AG09319 (cell line): Measurements from ENCODE around the gene KRTAP10-7.
"Not testable (repeated sequence)": the region's sequence is repeated elsewhere in the genome, so short reads cannot be mapped to it uniquely, and the experiment has no call there.

ENCODE experiments used
- DNase-seq: peaks from one replicate; pipeline ENCODE4 v3.0.0-alpha.2; 2010; ENCODE audit warnings: low read depth; ENCODE audit errors: extremely low read depth
- CTCF ChIP-seq: IDR thresholded peaks from 2 replicates; pipeline ENCODE4 v1.5.1; 2011; ENCODE audit warnings: low read depth, mild to moderate bottlenecking, inconsistent platforms, low read length, moderate library complexity

Gene KRTAP10-7

GRCh38 chr21:44590311-44590721 lies 10.1 kb upstream of the KRTAP10-7 start:
- no peak for TF ChIP-seq CTCF
- no peak for DNase-seq

DNA sequence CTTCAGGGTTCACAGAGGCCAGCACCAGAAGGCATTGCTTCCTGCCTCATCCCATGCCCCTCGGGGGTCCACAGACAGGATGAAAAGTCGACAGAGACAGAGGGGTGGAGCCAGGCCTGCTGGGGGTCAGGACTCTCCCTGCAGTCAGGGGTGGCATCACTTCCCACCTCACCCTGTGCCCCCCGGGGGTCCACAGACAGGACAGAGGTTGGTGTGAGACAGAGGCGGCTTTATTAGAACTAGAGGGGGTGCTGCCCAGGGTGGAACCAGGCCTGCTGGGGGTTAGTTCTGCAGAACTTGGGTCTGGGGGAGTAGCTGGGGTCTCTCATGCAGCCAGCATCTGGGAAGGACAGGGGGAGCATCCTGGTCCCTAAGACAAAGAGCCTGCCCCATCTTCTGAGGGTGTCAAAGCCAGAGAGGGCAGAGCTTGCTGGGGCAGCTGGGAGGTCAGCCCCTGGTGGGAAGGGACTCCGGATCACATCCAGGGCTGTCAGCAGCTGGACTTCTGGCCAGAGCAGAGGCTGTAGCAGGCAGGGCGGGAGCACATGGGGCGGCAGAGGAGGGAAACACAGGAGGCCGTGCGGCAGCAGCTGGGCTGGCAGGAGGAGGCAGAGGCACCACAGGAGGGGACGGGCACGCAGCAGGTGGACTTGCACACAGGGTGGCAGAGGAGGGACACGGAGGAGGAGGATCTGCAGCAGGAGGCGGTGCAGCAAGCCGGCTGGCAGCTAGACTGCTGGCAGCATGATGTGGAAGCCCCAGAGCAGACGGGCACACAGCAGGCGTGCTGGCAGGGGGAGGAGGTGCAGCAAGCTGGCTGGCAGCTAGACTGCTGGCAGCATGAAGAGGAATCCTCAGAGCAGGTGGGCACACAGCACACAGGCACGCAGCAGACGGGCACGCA lies 9.2 kb upstream of the KRTAP10-7 start:
- not testable (repeated sequence) for DNase-seq

GRCh38 chr21:44591801-44592130 lies 8.6 kb upstream of the KRTAP10-7 start:
- not testable (repeated sequence) for DNase-seq

DNA sequence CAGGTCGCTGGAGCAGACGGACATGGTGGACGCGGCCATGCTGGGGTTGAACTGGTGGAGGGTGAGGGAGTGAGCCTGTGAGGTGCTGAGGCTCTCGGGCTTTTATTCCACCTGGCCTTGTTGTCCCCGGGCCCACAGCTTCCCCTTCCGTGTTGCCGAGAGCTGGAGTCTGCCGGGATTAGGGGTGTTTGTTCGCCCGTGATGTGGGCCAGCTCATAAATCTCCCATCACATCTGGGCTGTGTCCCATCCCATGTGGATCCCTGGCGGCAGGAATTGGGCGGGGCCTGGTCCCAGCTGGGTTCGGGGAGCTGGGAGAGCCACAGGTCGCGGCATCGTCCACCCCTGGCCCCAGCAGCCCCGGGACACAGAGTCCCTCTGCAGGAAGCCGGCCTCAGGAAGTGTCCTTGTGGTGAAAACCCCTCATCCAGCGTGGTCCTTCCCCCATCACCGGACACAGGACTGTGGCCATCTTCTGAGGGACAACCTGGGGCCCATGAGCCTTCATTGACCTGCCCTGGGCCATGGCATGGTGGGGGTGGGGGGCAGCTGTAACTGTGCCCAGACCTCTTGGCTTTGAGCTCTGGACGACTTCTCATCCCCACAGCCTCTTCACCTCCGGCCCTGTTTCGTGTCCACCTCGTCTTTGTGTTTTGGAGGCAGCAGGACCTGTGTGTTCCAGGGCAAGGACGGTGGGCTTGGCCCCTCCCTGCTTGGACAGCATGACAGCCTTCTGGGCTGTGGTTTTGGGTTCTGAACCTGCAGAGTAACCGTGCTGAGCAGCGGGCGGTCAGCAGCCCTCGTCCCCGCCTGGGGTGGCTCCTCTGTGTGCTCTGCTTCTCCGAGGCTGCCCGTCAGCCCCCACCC lies 7.7 kb upstream of the KRTAP10-7 start, which contains the start of gene KRTAP10-6:
Gene KRTAP10-6, minus strand, starts transcription at position 60 of the 866 bp plus-strand sequence. Its CDS starts 21 bp downstream, at position 39.
- no peak for DNase-seq
- TF ChIP-seq CTCF: no peak

DNA sequence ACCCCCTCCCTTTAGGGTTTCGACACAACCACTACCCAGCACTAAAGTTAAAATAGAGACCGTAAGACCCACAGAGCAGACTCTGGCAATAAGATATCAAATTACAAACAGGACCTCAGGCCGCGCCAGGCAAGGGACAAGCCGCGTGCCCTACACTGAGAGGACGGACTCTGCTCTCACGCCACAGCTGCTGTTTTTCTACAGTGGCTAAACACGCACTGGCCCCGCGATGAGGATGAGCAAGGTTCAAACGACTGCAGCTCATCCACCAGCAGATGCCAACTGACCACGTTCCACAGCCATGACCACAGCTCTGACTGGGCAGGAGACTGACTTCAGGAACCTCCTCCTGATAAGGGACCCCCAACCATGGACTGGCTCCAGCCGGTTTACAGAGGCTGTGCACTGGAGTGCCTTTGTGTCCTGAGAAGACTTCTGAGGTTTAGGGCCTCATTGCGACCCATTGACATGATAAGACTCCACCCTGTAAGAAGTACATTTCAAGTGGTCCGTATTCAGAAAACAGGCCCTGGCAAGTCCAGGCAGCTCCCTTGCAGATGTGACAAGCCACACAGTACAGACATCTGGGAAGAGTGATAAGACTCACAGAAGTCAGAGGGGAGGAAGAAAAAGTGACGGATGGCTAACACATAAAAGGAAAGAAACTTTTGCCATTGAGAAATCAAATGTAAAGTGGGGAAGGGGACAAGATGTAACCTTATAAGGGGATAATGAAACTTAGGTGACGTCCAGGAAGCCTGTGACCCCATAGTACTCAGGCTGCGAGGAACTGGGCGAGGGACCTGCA lies 6.6 kb upstream of the KRTAP10-7 start:
- no peak for DNase-seq

DNA sequence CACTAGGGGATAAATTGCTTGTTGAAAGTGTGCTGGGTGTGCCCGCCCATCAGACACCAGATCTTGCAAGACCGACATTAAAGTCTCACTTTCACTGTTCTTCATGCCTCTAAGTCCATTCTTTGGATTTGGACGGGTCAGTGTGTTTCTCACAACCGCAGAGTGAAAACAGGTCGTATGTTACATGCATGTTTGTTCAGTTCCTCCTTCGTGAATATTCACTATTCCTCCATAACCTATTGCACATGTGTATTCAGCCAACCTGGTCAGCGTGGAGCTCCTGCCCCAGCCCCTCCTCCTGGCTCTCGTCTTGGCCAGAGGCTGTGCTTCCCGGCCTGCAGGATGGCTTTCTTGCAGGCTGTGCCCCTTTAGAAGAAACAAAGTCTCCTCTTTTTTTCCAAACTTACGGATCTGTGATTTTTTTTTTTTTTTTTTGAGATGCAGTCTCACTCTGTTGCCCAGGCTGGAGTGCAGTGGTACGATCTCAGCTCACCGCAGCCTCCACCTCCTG lies 5.9 kb upstream of the KRTAP10-7 start:
- no peak for TF ChIP-seq CTCF
- no peak for DNase-seq

More for the DNA sequence above, 6.6 kb upstream of the KRTAP10-7 start:
- TF ChIP-seq CTCF: no peak

DNA sequence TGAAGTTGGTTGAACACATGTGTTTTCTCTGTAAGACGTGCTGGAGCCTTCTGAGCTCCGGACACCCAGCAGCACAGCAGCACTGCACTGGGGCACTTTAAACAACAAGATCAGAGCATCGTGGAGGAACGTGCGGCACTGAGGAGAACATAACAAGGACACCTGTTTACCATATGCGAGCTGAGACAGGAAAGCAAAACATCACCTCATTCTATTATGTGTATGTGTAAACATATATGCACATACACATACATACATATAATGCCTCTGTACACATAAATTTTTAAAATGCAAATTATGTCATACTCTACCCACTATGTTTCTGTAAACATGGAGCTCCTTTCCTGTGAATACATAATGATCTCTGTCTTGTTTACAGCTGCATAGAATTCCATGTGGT lies 4.9 kb upstream of the KRTAP10-7 start:
- DNase-seq: no peak
- TF ChIP-seq CTCF: no peak
